ENCODE data around the gene IER5L. TPM values are rescaled to one million over a fixed set of nuclear protein-coding genes. Genes with fewer than 3 reads are reported as not detected.

The IER5L gene
- total and polyA plus RNA-seq, 9 of the 15 experiments (the other 6 are each of a cell fraction or from before 2014, with no cell fraction given), result 0.14 to 11.9 (median 0.52) TPM

- TF ChIP-seq TBL1XR1 (IDR thresholded peaks at IDR 0.05; ENCODE audit: low read length in 2 of 2), result no peak
- TF ChIP-seq, protein P1, sequence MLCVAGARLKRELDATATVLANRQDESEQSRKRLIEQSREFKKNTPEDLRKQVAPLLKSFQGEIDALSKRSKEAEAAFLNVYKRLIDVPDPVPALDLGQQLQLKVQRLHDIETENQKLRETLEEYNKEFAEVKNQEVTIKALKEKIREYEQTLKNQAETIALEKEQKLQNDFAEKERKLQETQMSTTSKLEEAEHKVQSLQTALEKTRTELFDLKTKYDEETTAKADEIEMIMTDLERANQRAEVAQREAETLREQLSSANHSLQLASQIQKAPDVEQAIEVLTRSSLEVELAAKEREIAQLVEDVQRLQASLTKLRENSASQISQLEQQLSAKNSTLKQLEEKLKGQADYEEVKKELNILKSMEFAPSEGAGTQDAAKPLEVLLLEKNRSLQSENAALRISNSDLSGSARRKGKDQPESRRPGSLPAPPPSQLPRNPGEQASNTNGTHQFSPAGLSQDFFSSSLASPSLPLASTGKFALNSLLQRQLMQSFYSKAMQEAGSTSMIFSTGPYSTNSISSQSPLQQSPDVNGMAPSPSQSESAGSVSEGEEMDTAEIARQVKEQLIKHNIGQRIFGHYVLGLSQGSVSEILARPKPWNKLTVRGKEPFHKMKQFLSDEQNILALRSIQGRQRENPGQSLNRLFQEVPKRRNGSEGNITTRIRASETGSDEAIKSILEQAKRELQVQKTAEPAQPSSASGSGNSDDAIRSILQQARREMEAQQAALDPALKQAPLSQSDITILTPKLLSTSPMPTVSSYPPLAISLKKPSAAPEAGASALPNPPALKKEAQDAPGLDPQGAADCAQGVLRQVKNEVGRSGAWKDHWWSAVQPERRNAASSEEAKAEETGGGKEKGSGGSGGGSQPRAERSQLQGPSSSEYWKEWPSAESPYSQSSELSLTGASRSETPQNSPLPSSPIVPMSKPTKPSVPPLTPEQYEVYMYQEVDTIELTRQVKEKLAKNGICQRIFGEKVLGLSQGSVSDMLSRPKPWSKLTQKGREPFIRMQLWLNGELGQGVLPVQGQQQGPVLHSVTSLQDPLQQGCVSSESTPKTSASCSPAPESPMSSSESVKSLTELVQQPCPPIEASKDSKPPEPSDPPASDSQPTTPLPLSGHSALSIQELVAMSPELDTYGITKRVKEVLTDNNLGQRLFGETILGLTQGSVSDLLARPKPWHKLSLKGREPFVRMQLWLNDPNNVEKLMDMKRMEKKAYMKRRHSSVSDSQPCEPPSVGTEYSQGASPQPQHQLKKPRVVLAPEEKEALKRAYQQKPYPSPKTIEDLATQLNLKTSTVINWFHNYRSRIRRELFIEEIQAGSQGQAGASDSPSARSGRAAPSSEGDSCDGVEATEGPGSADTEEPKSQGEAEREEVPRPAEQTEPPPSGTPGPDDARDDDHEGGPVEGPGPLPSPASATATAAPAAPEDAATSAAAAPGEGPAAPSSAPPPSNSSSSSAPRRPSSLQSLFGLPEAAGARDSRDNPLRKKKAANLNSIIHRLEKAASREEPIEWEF (CRISPR knock-in tag; IDR thresholded peaks at IDR 0.05), result no peak
- TF ChIP-seq SMC3 (conservative IDR thresholded peaks at IDR 0.05; ENCODE audit: insufficient read depth, low read depth, low read length), result no peak
- no peak for TF ChIP-seq SMARCA5 (IDR thresholded peaks at IDR 0.05)
- TF ChIP-seq, protein P2, sequence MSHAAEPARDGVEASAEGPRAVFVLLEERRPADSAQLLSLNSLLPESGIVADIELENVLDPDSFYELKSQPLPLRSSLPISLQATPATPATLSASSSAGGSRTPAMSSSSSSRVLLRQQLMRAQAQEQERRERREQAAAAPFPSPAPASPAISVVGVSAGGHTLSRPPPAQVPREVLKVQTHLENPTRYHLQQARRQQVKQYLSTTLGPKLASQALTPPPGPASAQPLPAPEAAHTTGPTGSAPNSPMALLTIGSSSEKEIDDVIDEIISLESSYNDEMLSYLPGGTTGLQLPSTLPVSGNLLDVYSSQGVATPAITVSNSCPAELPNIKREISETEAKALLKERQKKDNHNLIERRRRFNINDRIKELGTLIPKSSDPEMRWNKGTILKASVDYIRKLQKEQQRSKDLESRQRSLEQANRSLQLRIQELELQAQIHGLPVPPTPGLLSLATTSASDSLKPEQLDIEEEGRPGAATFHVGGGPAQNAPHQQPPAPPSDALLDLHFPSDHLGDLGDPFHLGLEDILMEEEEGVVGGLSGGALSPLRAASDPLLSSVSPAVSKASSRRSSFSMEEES (CRISPR knock-in tag; IDR thresholded peaks at IDR 0.05), result no peak
- TF ChIP-seq ZZZ3 (IDR thresholded peaks at IDR 0.05), result no peak
- TF ChIP-seq ADNP (tag; IDR thresholded peaks at IDR 0.05), result no peak
- TF ChIP-seq MTF1 (CRISPR knock-in tag; IDR thresholded peaks at IDR 0.05; ENCODE audit: borderline replicate concordance), result no peak
- TF ChIP-seq ZNF699 (CRISPR knock-in tag; IDR thresholded peaks at IDR 0.05; ENCODE audit: insufficient replicate concordance), result no peak
- TF ChIP-seq, protein P3, sequence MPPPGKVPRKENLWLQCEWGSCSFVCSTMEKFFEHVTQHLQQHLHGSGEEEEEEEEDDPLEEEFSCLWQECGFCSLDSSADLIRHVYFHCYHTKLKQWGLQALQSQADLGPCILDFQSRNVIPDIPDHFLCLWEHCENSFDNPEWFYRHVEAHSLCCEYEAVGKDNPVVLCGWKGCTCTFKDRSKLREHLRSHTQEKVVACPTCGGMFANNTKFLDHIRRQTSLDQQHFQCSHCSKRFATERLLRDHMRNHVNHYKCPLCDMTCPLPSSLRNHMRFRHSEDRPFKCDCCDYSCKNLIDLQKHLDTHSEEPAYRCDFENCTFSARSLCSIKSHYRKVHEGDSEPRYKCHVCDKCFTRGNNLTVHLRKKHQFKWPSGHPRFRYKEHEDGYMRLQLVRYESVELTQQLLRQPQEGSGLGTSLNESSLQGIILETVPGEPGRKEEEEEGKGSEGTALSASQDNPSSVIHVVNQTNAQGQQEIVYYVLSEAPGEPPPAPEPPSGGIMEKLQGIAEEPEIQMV (tag; conservative IDR thresholded peaks at IDR 0.05; ENCODE audit: low read depth), result peak; percentile 99
- no peak for TF ChIP-seq ZFX (CRISPR knock-in tag; IDR thresholded peaks at IDR 0.05)
- TF ChIP-seq, protein P4, sequence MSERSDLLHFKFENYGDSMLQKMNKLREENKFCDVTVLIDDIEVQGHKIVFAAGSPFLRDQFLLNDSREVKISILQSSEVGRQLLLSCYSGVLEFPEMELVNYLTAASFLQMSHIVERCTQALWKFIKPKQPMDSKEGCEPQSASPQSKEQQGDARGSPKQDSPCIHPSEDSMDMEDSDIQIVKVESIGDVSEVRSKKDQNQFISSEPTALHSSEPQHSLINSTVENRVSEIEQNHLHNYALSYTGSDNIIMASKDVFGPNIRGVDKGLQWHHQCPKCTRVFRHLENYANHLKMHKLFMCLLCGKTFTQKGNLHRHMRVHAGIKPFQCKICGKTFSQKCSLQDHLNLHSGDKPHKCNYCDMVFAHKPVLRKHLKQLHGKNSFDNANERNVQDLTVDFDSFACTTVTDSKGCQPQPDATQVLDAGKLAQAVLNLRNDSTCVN (CRISPR knock-in tag; IDR thresholded peaks at IDR 0.05), result no peak
- TF ChIP-seq MYBL2 (IDR thresholded peaks at IDR 0.05; ENCODE audit: low read depth), result no peak
- TF ChIP-seq MYBL2 (CRISPR knock-in tag; IDR thresholded peaks at IDR 0.05; ENCODE audit: borderline replicate concordance), result no peak
- TF ChIP-seq SRSF7 (optimal IDR thresholded peaks at IDR 0.05; ENCODE audit: low read depth, low read length), result no peak
- TF ChIP-seq CHD2 (IDR thresholded peaks at IDR 0.05; ENCODE audit: low read depth, low read length), result no peak
- TF ChIP-seq PCBP1 (IDR thresholded peaks at IDR 0.05; ENCODE audit: low read depth, low read length, poor library complexity, severe bottlenecking), result no peak
- no peak for TF ChIP-seq BDP1 (IDR thresholded peaks at IDR 0.05; ENCODE audit: insufficient read depth, insufficient read length)
Measured at GRCh38 chr9:129175825-129176633, 2.0 kb downstream of the IER5L start (continued).

All from K562 (cell line).